Fibroblast of lung (primary cell): ENCODE data around the gene WDR90. TPM values are rescaled to one million over a fixed set of nuclear protein-coding genes. Genes with fewer than 3 reads are reported as not detected.

Source experiments
- DNase-seq, 2 donors: peaks; one replicate each; pipeline versions ENCODE4 v3.0.0 to v3.0.0-alpha.2; 2010; ENCODE audit warnings: low read depth in 2 of 2
- H2AFZ ChIP-seq: 2 replicates; pipeline ENCODE4 v1.5.1; 2012; ENCODE audit warnings: low read length, control low read depth, inconsistent platforms
- H3K27ac ChIP-seq: 2 replicates; pipeline ENCODE4 v1.5.1; 2011; ENCODE audit warnings: low read length, control low read depth; ENCODE audit not compliant: insufficient read depth
- H3K27me3 ChIP-seq: 2 replicates; pipeline ENCODE4 v1.5.1; 2011; ENCODE audit warnings: mild to moderate bottlenecking, low read length; ENCODE audit not compliant: control insufficient read depth, insufficient read depth
- H3K36me3 ChIP-seq: 2 replicates; pipeline ENCODE4 v1.5.1; 2011; ENCODE audit warnings: low read length; ENCODE audit not compliant: control insufficient read depth, insufficient read depth
- H3K4me1 ChIP-seq: 2 replicates; pipeline ENCODE4 v1.5.1; 2011; ENCODE audit warnings: low read length; ENCODE audit not compliant: control insufficient read depth, insufficient read depth; ENCODE audit errors: extremely low read depth
- H3K4me2 ChIP-seq: 2 replicates; pipeline ENCODE4 v1.5.1; 2011; ENCODE audit warnings: low read length, control low read depth; ENCODE audit not compliant: insufficient read depth; ENCODE audit errors: extremely low read depth
- H3K4me3 ChIP-seq, 4 experiments: fragments of 200-600 bp in 1 of 4; sonication (generic) in 1 of 4; replicated peaks in 1 of 4; 2 replicates each; pipeline ENCODE4 v1.5.1; 2011 to 2016; ENCODE audit warnings: low read length in 4 of 4, low read depth in 3 of 4, mild to moderate bottlenecking in 3 of 4, control low read depth in 2 of 4, inconsistent platforms in 1 of 4, mixed read lengths in 1 of 4; ENCODE audit not compliant: insufficient read depth in 1 of 4; ENCODE audit errors: control extremely low read depth in 1 of 4
- H3K79me2 ChIP-seq: 2 replicates; pipeline ENCODE4 v1.5.1; 2012; ENCODE audit warnings: mild to moderate bottlenecking, low read length, inconsistent platforms; ENCODE audit not compliant: control insufficient read depth, insufficient read depth
- H3K9ac ChIP-seq: 2 replicates; pipeline ENCODE4 v1.5.1; 2011; ENCODE audit warnings: mild to moderate bottlenecking, low read length, control low read depth; ENCODE audit not compliant: insufficient read depth
- H3K9me3 ChIP-seq: 2 replicates; pipeline ENCODE4 v1.5.1; 2012; ENCODE audit warnings: low read depth, low read length; ENCODE audit not compliant: control insufficient read depth, insufficient read depth
- H4K20me1 ChIP-seq: 2 replicates; pipeline ENCODE4 v1.5.1; 2011; ENCODE audit warnings: low read length; ENCODE audit not compliant: control insufficient read depth, insufficient read depth; ENCODE audit errors: extremely low read depth
- CTCF ChIP-seq, 2 donors: IDR thresholded peaks in 1 of 2; conservative IDR thresholded peaks in 1 of 2; 1 replicate in 1 of 2; 2 replicates in 1 of 2; pipeline ENCODE4 v1.5.1; 2011 to 2012; ENCODE audit warnings: low read length in 2 of 2, control low read depth in 1 of 2, inconsistent platforms in 1 of 2, low read depth in 1 of 2, mild to moderate bottlenecking in 1 of 2
- EZH2 ChIP-seq: IDR thresholded peaks from 2 replicates; pipeline ENCODE4 v1.5.1; 2012; ENCODE audit warnings: low read length, control low read depth, mild to moderate bottlenecking; ENCODE audit errors: missing control alignments
- polyA plus RNA-seq, 2 donors: library from polyadenylated mRNA; depleted of rRNA in 1 of 2; stranded (reverse) in 1 of 2; unstranded in 1 of 2; fragments of >200 nt; gene quantifications; 2 replicates each; pipeline ENCODE4 v1.2.1, GENCODE V29; 2011 to 2012; ENCODE audit warnings: missing spikeins in 1 of 2
- total RNA-seq: library from RNA; depleted of rRNA; stranded (reverse); fragments of >200 nt; gene quantifications from 2 replicates; pipeline ENCODE4 v1.2.1, GENCODE V29; 2014

WDR90 gene
- total and polyA plus RNA-seq, 2 donors (not counting 1 experiment from before 2014, with no cell fraction given) = 2.9 to 4.8 TPM

DNA sequence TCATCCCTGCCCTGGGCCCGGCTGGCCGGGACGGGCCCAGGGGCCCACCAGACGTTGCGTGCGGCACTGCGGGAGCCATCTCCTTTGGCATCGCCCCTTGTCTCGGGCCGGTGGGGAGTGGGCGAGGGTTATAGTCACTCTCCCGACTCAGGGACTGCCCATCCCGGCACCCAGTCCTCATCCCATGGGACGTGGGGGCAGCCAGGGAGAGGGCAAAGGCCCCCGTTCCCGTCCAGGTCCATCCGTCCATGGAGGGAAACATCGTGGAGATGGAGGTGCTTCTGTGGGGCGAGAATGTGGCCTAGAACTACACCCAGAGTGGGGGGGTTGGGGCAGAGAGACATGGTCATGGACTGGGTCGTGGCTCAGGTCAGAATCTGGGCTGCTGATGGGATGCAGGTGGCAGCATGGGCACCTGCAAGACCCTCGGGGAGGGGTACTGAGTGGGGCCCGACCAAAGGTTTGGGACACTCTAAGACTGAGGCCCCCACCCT, 2.4 kb upstream of the WDR90 start:
- Histone ChIP-seq H3K4me1 (peaks cover 13% of the 10 kb centered on the region), H3K4me2 (no peak overlapping the region), H3K27ac (no peak overlapping the region), H2AFZ (no peak overlapping the region), H3K79me2 (peaks cover 6% of the 10 kb centered on the region), H3K27me3 (no peaks in the 10 kb centered on the region), H3K4me3 (no peak overlapping the region), H3K9ac (no peak overlapping the region), H3K9me3 (no peaks in the 10 kb centered on the region), H4K20me1 (no peaks in the 10 kb centered on the region), H3K36me3 (no peaks in the 10 kb centered on the region)
- TF ChIP-seq CTCF (conservative IDR thresholded peaks at IDR 0.05 in 1 of 2, IDR thresholded peaks at IDR 0.05 in 1 of 2; ENCODE audit: low read depth in 1 of 2, low read length in 2 of 2) (no peak), EZH2 (no peak)
- no peak for DNase-seq

- no peak overlapping the region for H2AFZ ChIP-seq
- no peak overlapping the region for H3K4me3 ChIP-seq
- no peak for TF ChIP-seq EZH2
- TF ChIP-seq CTCF (conservative IDR thresholded peaks at IDR 0.05 in 1 of 2, IDR thresholded peaks at IDR 0.05 in 1 of 2; ENCODE audit: low read depth in 1 of 2, low read length in 2 of 2) = no peak
- H3K79me2 ChIP-seq = peaks cover 6% of the 10 kb centered on the region
- no peaks in the 10 kb centered on the region for H3K9me3 ChIP-seq
- peaks cover 13% of the 10 kb centered on the region for H3K4me1 ChIP-seq
- no peaks in the 10 kb centered on the region for H4K20me1 ChIP-seq
- H3K9ac ChIP-seq = no peak overlapping the region
- no peak for DNase-seq
- no peak overlapping the region for H3K4me2 ChIP-seq
- no peak overlapping the region for H3K27ac ChIP-seq
- H3K36me3 ChIP-seq = no peaks in the 10 kb centered on the region
- H3K27me3 ChIP-seq = no peaks in the 10 kb centered on the region
Observed at GRCh38 chr16:647173-647902, 1.8 kb upstream of the WDR90 start.

- no peak for DNase-seq
- Histone ChIP-seq H2AFZ (no peak overlapping the region), H3K4me3 (peak overlapping the region; percentile 58 to 74 (median 68)), H3K27me3 (no peaks in the 10 kb centered on the region), H3K36me3 (peaks cover 2% of the 10 kb centered on the region), H3K27ac (peak overlapping the region; percentile 88), H3K9me3 (no peaks in the 10 kb centered on the region), H3K9ac (peak overlapping the region; percentile 83), H4K20me1 (no peaks in the 10 kb centered on the region), H3K4me2 (peak overlapping the region; percentile 98), H3K4me1 (peaks cover 8% of the 10 kb centered on the region), H3K79me2 (peaks cover 6% of the 10 kb centered on the region)
- no peak for TF ChIP-seq EZH2
- TF ChIP-seq CTCF (conservative IDR thresholded peaks at IDR 0.05 in 1 of 2, IDR thresholded peaks at IDR 0.05 in 1 of 2; ENCODE audit: low read depth in 1 of 2, low read length in 2 of 2) = peak; percentile 18 to 26
Observed at GRCh38 chr16:648071-648780, 939 bp upstream of the WDR90 start.
